Tibial artery (tissue), 4 donors: ENCODE measurements around the gene NDUFB5.

Experiments used
- DNase-seq, 2 donors: peaks; one replicate each; pipeline ENCODE4 v3.0.0-alpha.2; 2019
- H3K27ac ChIP-seq, 2 donors: fragments of 200-600 bp; sonication (generic) in 1 of 2; 1 replicate in 1 of 2; 2 replicates in 1 of 2; pipeline ENCODE4 v1.5.1; 2018 to 2019; ENCODE audit warnings: mild to moderate bottlenecking in 1 of 2
- H3K27me3 ChIP-seq, 2 donors: fragments of 200-600 bp; sonication (generic) in 1 of 2; one replicate each; pipeline versions ENCODE4 v1.5.1 to v1.6.0; 2016 to 2019
- H3K36me3 ChIP-seq, 3 donors: fragments of 200-600 bp; sonication (generic) in 2 of 3; one replicate each; pipeline ENCODE4 v1.5.1; 2016 to 2019; ENCODE audit warnings: mild to moderate bottlenecking in 2 of 3
- H3K4me1 ChIP-seq, 4 donors: fragments of 200-600 bp; sonication (generic) in 2 of 4; 1 replicate in 3 of 4; 2 replicates in 1 of 4; pipeline ENCODE4 v1.5.1; 2016 to 2019
- H3K4me3 ChIP-seq, 2 donors: fragments of 200-600 bp; sonication (generic) in 1 of 2; 1 replicate in 1 of 2; 2 replicates in 1 of 2; pipeline ENCODE4 v1.5.1; 2018 to 2019; ENCODE audit warnings: mild to moderate bottlenecking in 2 of 2
- H3K9me3 ChIP-seq, 3 donors: fragments of 200-600 bp; sonication (generic) in 1 of 3; one replicate each; pipeline ENCODE4 v1.5.1; 2016 to 2019
- intact Hi-C: fragments of 100-400 bp; cut with DNase I; formaldehyde crosslinking; loops from one replicate; pipeline ENCODE4 v1.15.0; 2023; ENCODE audit warnings: low total_unique reads
- TF ChIP-seq, protein P1 (sequence below), 2 experiments: fragments of 200-600 bp in 1 of 2; fragments of 450-650 bp in 1 of 2; IDR thresholded peaks; one replicate each; pipeline ENCODE4 v1.5.1; 2017 to 2019; ENCODE audit warnings: antibody characterized with exemption in 2 of 2, mild to moderate bottlenecking in 1 of 2, moderate library complexity in 1 of 2

NDUFB5 gene

DNA sequence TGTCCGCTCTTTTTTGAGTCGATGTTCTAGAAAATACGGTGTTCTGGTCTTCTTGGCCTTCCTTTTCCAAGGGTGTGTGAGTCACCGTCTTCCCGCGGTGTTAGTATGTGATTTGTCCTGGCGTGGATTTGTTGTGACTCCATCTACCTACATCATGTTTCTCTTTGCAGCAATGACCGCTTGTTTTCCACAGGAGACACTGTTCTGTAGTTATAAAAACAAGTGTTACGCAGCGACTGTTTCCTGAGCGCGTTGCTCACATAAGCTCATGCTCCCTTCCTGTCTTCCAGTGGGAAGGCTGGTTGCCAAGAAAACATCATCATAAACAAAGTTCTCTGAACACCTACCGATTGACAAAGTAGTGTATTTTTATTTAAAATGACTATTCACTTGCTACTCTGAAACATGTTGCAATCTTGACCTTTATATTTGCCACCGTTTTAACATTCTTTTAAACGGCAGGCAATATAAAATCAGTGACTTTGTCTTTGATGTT is 67.2 kb downstream of the NDUFB5 start:
- H3K9me3 ChIP-seq: no peaks in the 10 kb centered on the region
- DNase-seq: no peak
- H3K4me3 ChIP-seq: no peak overlapping the region
- TF ChIP-seq, protein P1, sequence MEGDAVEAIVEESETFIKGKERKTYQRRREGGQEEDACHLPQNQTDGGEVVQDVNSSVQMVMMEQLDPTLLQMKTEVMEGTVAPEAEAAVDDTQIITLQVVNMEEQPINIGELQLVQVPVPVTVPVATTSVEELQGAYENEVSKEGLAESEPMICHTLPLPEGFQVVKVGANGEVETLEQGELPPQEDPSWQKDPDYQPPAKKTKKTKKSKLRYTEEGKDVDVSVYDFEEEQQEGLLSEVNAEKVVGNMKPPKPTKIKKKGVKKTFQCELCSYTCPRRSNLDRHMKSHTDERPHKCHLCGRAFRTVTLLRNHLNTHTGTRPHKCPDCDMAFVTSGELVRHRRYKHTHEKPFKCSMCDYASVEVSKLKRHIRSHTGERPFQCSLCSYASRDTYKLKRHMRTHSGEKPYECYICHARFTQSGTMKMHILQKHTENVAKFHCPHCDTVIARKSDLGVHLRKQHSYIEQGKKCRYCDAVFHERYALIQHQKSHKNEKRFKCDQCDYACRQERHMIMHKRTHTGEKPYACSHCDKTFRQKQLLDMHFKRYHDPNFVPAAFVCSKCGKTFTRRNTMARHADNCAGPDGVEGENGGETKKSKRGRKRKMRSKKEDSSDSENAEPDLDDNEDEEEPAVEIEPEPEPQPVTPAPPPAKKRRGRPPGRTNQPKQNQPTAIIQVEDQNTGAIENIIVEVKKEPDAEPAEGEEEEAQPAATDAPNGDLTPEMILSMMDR (IDR thresholded peaks at IDR 0.05): no peak
- no peak overlapping the region for H3K27ac ChIP-seq
- H3K27me3 ChIP-seq: no peaks in the 10 kb centered on the region
- H3K36me3 ChIP-seq: no peaks in the 10 kb centered on the region
- peaks cover 0 to under 1% (median under 1%) of the 10 kb centered on the region in 4 donors for H3K4me1 ChIP-seq
- intact Hi-C loops: no loop called here

DNA sequence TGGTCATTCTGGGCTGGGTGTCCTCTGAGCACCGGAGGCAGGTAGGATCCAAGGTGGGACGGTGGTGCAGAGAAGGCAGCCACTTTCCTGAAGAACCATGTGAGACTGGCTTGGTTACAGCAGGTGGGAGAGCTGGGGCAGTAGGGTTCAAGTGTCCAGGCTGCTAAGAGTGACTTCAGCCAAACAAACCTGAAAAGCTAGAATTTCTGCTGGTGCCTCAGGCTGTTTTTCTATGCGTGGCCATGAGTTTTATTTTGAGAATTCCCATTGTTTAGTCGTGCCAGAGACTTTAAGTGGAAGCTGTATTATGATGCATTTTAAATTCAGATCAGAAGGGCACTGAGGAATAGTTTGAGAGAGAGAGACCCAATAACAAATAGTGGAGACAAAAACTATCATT is 68.3 kb downstream of the NDUFB5 start:
- H3K36me3 ChIP-seq: no peaks in the 10 kb centered on the region
- no peaks in the 10 kb centered on the region for H3K9me3 ChIP-seq
- no peak overlapping the region for H3K4me3 ChIP-seq
- H3K4me1 ChIP-seq: peaks cover 0 to 4% (median 0%) of the 10 kb centered on the region in 4 donors
- intact Hi-C loops: no loop called here
- no peak for DNase-seq
- no peaks in the 10 kb centered on the region for H3K27me3 ChIP-seq
- H3K27ac ChIP-seq: no peak overlapping the region
- TF ChIP-seq, protein P1 (IDR thresholded peaks at IDR 0.05): no peak

DNA sequence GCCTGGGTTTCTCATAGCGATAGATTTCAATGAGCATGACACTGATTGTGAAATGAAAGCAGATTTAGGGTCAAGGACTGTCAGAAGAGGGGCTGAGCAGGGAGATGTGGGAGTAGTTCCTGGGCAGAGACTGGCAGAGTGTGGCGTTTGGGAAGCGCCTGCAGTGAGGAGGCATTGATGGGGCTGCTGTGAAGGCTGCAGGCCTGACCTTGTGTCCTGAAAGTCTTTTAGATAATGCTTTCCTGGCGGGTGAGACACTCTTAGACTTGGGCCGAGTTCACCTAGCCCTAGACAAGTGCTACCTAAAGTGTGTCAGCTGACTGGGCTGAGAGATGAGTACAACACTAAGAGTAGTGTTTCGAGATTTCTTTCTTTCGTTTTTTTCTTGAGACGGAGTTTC is 68.9 kb downstream of the NDUFB5 start:
- Histone ChIP-seq H3K36me3 (no peaks in the 10 kb centered on the region), H3K9me3 (no peaks in the 10 kb centered on the region), H3K4me1 (peaks cover 0 to 9% (median 0%) of the 10 kb centered on the region in 4 donors), H3K27me3 (no peaks in the 10 kb centered on the region), H3K27ac (no peak overlapping the region), H3K4me3 (no peak overlapping the region)
- no peak for DNase-seq
- TF ChIP-seq, protein P1 (IDR thresholded peaks at IDR 0.05): no peak
- intact Hi-C loops: no loop called here

DNA sequence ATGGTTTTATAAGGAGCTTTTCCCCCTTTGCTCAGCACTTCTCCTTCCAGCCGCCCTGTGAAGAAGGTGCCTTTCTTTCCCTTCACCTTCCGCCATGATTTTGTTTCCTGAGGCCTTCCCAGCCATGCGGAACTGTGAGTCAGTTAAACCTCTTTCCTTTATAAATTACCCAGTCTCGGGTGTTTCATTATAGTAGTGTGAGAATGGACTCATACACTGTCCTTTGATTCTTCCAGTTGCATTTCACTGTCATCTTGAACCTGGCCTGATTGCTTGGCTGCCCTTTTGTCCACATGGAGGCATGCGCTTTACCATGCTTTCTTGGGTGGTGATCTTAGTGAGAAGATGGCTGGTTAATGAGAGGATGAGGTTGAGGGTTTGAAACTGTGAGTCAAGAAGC is 71.5 kb downstream of the NDUFB5 start:
- Histone ChIP-seq H3K4me3 (no peak overlapping the region), H3K4me1 (peaks cover 0 to 9% (median 0%) of the 10 kb centered on the region in 4 donors), H3K27ac (no peak overlapping the region), H3K36me3 (no peaks in the 10 kb centered on the region), H3K27me3 (no peaks in the 10 kb centered on the region), H3K9me3 (no peaks in the 10 kb centered on the region)
- DNase-seq: no peak
- TF ChIP-seq, protein P1 (IDR thresholded peaks at IDR 0.05): no peak
- intact Hi-C loops: no loop called here
